Progenitor cell of endocrine pancreas (in vitro differentiated cells): ENCODE data around the gene LRP2. TPM values are rescaled to one million over a fixed set of nuclear protein-coding genes. Genes with fewer than 3 reads are reported as not detected.

Experiments used
- DNase-seq: peaks from one replicate; pipeline ENCODE4 v3.0.0; 2021; ENCODE audit warnings: low spot score; ENCODE audit not compliant: unreplicated experiment
- H3K27ac Mint-ChIP-seq: 2 replicates; pipeline ENCODE4 v1.8.0; 2021; ENCODE audit warnings: mild to moderate bottlenecking, moderate library complexity, mixed read lengths
- H3K27me3 Mint-ChIP-seq: 2 replicates; pipeline ENCODE4 v1.8.0; 2021; ENCODE audit warnings: mixed read lengths
- H3K36me3 Mint-ChIP-seq: 2 replicates; pipeline ENCODE4 v1.8.0; 2022; ENCODE audit warnings: mixed read lengths; ENCODE audit not compliant: insufficient read depth
- H3K4me1 Mint-ChIP-seq: 2 replicates; pipeline ENCODE4 v1.8.0; 2021; ENCODE audit warnings: low read depth, mixed read lengths
- H3K4me3 Mint-ChIP-seq: 2 replicates; pipeline ENCODE4 v1.8.0; 2021; ENCODE audit warnings: low read depth, mild to moderate bottlenecking, moderate library complexity, mixed read lengths
- H3K9me3 Mint-ChIP-seq: 2 replicates; pipeline ENCODE4 v1.8.0; 2021; ENCODE audit warnings: low read depth, mixed read lengths
- CTCF ChIP-seq: fragments of 200-600 bp; sonication (generic); IDR thresholded peaks from one replicate; pipeline ENCODE4 v1.5.0; 2021; ENCODE audit warnings: antibody characterized with exemption, mild to moderate bottlenecking; ENCODE audit not compliant: unreplicated experiment
- total RNA-seq: library from RNA; stranded (reverse); gene quantifications from 2 replicates; pipeline ENCODE4 v1.2.1, GENCODE V29; 2021

The LRP2 gene
- total RNA-seq, 1 donor from 2014 or later, result 44.4 TPM

DNA sequence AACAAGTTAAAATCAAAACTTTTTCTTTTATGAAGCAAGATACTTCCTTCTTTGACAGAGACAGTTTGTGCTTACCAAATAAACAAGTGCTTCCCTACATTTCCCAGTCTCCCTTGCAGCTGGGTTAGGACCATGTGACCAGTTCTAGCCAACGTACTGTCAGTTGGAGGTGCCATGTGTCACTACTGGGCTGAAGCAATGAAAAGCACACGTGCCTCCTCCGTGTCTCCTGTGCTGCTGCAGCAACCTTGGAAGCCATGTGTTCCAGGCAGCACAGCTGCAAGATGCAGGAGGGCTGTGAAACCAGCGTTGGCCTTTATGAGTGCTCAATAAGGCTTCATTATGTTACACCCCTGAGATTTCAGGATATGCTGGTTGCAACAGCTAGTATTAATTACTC, 199.7 kb downstream of the LRP2 start:
- Mint-ChIP-seq H3K4me1 (peaks cover 4% of the 10 kb centered on the region), H3K27ac (no peak overlapping the region), H3K9me3 (no peaks in the 10 kb centered on the region), H3K27me3 (no peaks in the 10 kb centered on the region), H3K36me3 (peaks cover 14% of the 10 kb centered on the region), H3K4me3 (no peak overlapping the region)
- no peak for TF ChIP-seq CTCF
- DNase-seq, result no peak

GRCh38 chr2:169160926-169161481, 201.3 kb downstream of the LRP2 start:
- DNase-seq, result no peak
- Mint-ChIP-seq H3K36me3 (peaks cover 14% of the 10 kb centered on the region), H3K27me3 (no peaks in the 10 kb centered on the region), H3K9me3 (no peaks in the 10 kb centered on the region), H3K27ac (no peak overlapping the region), H3K4me3 (no peak overlapping the region), H3K4me1 (peaks cover 4% of the 10 kb centered on the region)
- TF ChIP-seq CTCF, result no peak

- no peak overlapping the region for H3K4me3 Mint-ChIP-seq
- no peaks in the 10 kb centered on the region for H3K27me3 Mint-ChIP-seq
- DNase-seq, result no peak
- H3K4me1 Mint-ChIP-seq, result peaks cover 4% of the 10 kb centered on the region
- TF ChIP-seq CTCF, result no peak
- H3K36me3 Mint-ChIP-seq, result peaks cover 17% of the 10 kb centered on the region
- H3K9me3 Mint-ChIP-seq, result no peaks in the 10 kb centered on the region
- H3K27ac Mint-ChIP-seq, result no peak overlapping the region
Observed at GRCh38 chr2:169159686-169160085, 202.6 kb downstream of the LRP2 start.

DNA sequence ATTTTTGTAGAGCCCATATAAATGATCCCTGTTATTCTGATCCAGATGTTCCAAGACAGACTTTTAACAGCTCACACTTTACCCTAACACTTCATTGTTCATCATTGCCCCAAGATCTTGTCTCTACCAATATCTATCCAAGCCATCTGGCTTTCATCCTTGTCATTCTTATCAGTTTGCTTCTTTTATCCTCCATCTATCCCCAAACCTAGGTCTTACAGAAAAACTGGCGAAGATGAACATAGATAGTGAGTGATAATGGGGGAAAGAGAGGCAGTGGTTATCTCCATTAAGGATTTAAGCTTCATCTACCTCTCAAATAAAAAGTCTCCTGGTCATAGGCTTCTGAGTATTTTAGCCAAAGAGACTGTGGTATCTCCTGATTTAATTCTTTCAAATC, 203.5 kb downstream of the LRP2 start:
- Mint-ChIP-seq H3K4me3 (no peak overlapping the region), H3K36me3 (peaks cover 21% of the 10 kb centered on the region), H3K9me3 (peaks cover 3% of the 10 kb centered on the region), H3K4me1 (peaks cover 4% of the 10 kb centered on the region), H3K27ac (no peak overlapping the region), H3K27me3 (no peaks in the 10 kb centered on the region)
- no peak for DNase-seq
- no peak for TF ChIP-seq CTCF

GRCh38 chr2:169146220-169146619, 216.1 kb downstream of the LRP2 start:
- no peaks in the 10 kb centered on the region for H3K4me1 Mint-ChIP-seq
- no peaks in the 10 kb centered on the region for H3K9me3 Mint-ChIP-seq
- no peak overlapping the region for H3K27ac Mint-ChIP-seq
- H3K36me3 Mint-ChIP-seq, result peaks cover 12% of the 10 kb centered on the region
- DNase-seq, result no peak
- TF ChIP-seq CTCF, result no peak
- no peak overlapping the region for H3K4me3 Mint-ChIP-seq
- no peaks in the 10 kb centered on the region for H3K27me3 Mint-ChIP-seq
